Measurements from ENCODE around the gene HYOU1.

DNA sequence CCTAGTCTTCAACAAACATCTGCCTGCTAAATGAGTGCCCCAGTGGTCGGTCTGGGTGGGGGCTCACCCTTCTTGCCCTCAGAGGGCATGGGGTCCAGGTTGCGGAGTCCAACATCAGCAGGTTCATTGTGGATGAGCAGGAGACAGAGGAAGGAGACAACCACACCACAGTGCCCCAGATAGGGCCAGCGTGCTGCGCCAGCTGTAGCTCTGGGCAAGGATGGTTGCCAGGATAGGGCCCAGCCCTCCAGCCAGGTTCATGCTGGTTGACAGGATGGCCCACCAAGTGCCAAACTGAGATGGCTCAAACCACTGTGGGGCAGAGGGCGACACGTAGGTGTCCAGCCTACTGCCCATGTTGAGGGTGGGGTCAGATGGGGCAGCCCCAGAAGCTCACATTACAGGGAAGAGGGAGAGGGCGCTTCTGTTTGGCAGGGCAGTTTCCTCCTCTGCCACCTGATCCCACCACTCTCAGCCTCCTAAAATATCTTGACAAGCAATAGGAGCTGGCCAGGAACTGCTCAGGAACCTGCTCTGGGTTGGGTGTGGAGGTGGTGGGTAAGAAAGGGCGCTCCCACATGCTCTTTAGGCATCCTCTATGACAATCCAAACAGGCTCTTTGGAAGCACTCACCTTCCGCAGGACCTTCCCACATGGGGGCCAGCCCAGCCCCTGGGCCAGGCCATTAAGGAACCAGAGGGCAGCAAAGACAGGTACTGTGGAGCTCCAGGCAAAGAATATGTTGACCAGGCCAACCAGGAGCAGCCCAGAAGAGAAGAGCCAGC, 29.3 kb downstream of the HYOU1 start:
- TF ChIP-seq, protein P1, sequence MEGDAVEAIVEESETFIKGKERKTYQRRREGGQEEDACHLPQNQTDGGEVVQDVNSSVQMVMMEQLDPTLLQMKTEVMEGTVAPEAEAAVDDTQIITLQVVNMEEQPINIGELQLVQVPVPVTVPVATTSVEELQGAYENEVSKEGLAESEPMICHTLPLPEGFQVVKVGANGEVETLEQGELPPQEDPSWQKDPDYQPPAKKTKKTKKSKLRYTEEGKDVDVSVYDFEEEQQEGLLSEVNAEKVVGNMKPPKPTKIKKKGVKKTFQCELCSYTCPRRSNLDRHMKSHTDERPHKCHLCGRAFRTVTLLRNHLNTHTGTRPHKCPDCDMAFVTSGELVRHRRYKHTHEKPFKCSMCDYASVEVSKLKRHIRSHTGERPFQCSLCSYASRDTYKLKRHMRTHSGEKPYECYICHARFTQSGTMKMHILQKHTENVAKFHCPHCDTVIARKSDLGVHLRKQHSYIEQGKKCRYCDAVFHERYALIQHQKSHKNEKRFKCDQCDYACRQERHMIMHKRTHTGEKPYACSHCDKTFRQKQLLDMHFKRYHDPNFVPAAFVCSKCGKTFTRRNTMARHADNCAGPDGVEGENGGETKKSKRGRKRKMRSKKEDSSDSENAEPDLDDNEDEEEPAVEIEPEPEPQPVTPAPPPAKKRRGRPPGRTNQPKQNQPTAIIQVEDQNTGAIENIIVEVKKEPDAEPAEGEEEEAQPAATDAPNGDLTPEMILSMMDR (IDR thresholded peaks at IDR 0.05; ENCODE audit: low read length): no peak
- no peak for TF ChIP-seq EZH2 (IDR thresholded peaks at IDR 0.05; ENCODE audit: borderline replicate concordance, low read length)

Measured in OCI-LY1 (cell line).